ENCODE measurements around the gene AKAP5.

GRCh38 chr14:64439141-64439540 is 26.2 kb upstream of the AKAP5 start:
- TF ChIP-seq CTCF (IDR thresholded peaks at IDR 0.05) (no peak), TEAD4 (CRISPR knock-in tag; IDR thresholded peaks at IDR 0.05) (no peak), HMGXB4 (CRISPR knock-in tag; IDR thresholded peaks at IDR 0.05) (no peak), CREB1 (CRISPR knock-in tag; IDR thresholded peaks at IDR 0.05) (no peak), FOXK1 (CRISPR knock-in tag; IDR thresholded peaks at IDR 0.05) (no peak), ETV6 (CRISPR knock-in tag; IDR thresholded peaks at IDR 0.05) (no peak), TEAD1 (CRISPR knock-in tag; IDR thresholded peaks at IDR 0.05) (no peak), ESRRA (CRISPR knock-in tag; IDR thresholded peaks at IDR 0.05; ENCODE audit: borderline replicate concordance) (no peak)
